Coronary artery (tissue), 2 donors: ENCODE results near the gene MTSS2.

ENCODE experiments used
- DNase-seq: peaks from one replicate; pipeline ENCODE4 v3.0.0-alpha.2; 2017; ENCODE audit warnings: low spot score
- H3K27ac ChIP-seq, 2 donors: fragments of 200-600 bp; sonication (generic); one replicate each; pipeline ENCODE4 v1.5.1; 2016 to 2019
- H3K4me3 ChIP-seq: fragments of 200-600 bp; sonication (generic); 2 replicates; pipeline ENCODE4 v1.5.1; 2016; ENCODE audit warnings: mild to moderate bottlenecking, moderate library complexity
- CTCF ChIP-seq: fragments of 200-600 bp; sonication (generic); IDR thresholded peaks from one replicate; pipeline ENCODE4 v1.5.1; 2019; ENCODE audit warnings: antibody characterized with exemption

Gene MTSS2, protein sequence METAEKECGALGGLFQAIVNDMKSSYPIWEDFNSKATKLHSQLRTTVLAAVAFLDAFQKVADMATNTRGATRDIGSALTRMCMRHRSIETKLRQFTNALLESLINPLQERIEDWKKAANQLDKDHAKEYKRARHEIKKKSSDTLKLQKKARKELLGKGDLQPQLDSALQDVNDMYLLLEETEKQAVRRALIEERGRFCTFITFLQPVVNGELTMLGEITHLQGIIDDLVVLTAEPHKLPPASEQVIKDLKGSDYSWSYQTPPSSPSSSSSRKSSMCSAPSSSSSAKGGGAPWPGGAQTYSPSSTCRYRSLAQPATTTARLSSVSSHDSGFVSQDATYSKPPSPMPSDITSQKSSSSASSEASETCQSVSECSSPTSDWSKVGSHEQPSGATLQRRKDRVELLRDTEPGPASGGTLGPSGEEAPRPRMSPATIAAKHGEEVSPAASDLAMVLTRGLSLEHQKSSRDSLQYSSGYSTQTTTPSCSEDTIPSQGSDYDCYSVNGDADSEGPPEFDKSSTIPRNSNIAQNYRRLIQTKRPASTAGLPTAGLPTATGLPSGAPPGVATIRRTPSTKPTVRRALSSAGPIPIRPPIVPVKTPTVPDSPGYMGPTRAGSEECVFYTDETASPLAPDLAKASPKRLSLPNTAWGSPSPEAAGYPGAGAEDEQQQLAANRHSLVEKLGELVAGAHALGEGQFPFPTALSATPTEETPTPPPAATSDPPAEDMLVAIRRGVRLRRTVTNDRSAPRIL

DNA sequence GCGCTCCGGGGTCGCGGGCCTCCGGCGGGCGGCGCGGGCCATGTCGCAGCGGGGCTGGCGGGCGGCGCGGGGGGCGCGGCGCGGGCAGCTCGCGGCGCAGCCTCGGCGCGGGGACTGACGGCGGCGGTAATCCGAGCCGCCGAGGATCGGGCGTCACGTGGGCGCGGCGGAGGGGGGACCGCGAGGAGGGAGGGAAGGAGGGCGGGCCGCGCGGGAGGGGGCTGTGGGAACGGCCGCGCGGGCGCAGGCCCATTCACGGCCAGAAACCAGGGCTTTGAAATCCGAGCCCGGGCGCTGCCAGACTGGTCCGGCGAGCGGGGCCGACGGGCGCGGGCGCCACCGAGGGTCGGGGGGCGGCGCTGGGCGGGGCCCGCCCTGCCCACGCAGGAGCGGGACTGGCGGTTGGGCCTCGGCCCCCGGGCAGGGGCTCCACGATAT is at the start of gene MTSS2:
MTSS2 (minus strand) TSS at position 116 of the 438 bp plus-strand sequence. CDS start 262 bp downstream, outside the sequence.
- no peak for TF ChIP-seq CTCF
- Histone ChIP-seq H3K4me3 (peak within 1 kb of the TSS; percentile 86), H3K27ac (peak within 1 kb of the TSS; percentile 96 to 100)
- no peak for DNase-seq

- peak overlapping the region; percentile 58 to 93 for H3K27ac ChIP-seq
- H3K4me3 ChIP-seq, result no peak overlapping the region
- no peak for DNase-seq
- no peak for TF ChIP-seq CTCF
Observed at GRCh38 chr16:70735141-70735979, 49.5 kb upstream of the MTSS2 start.

DNA sequence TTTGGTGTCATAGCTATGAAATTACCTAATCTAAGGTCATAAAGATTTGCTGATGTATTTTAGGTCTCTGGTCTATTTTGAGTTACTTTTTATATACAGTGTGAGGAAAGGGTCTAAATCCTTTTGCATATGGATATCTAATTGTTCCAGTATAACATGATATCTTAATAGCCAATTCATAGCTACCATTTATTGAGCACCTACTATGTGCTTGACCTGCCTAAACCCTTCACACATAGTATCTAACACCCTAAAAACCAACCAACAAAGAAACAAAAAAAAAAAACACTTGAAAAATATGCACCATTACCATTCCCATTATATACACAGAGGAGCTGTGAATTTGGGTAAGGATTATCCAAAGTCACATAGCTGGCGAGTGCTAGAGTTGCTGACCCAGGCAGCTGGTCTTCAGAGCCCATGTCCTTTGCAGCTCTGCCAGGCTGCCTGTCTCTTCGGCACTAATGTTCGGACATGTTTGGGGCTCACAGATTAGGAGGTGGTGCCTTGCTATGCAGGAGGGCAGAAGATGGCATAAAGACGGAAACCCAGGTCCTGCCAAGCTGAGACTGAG is 48.8 kb upstream of the MTSS2 start:
- no peak for TF ChIP-seq CTCF
- Histone ChIP-seq H3K4me3 (no peak overlapping the region), H3K27ac (peak overlapping the region in 1 of 2 donors; percentile 93)
- no peak for DNase-seq

DNA sequence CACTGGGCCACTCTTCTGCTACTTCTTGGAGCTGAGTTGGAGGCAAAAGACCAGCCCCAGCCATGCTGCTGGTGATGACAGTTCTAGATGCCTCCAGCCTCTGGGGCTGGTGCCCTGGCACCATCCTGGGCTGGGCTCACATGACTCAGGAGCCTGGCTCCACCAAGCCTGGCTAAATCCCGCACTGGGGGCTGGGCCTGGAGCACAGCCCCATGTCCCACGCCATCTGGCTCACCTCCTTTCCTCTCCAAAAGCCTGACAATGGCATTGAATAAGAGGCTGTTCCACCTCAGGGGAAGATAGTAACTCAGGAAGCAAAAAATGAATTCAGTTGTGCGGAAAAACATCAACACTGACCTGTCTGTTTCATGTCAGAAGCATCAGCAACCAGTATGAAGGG is 45.1 kb upstream of the MTSS2 start:
- no peak overlapping the region for H3K27ac ChIP-seq
- no peak overlapping the region for H3K4me3 ChIP-seq
- no peak for TF ChIP-seq CTCF
- no peak for DNase-seq

DNA sequence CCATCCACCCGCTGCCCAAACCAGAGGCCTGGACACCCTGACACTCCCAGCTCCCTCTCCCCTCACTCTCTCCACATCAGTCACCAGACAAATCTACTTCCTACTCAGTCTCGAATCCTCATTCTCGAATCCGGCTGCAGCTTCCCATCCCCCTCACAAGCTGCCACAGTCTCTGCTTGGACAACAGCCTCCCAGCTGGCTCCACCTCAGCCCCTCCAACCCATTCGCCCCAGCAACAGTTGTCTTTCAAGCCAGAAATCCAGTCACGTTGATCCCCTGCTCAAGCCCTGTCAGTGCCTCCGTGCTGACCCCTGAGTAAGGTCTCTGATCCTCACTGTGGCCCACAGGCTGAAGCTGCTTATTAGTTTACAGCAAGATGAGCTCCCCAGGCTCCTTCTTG is 44.2 kb upstream of the MTSS2 start:
- Histone ChIP-seq H3K27ac (no peak overlapping the region), H3K4me3 (no peak overlapping the region)
- TF ChIP-seq CTCF, result no peak
- no peak for DNase-seq

GRCh38 chr16:70729292-70729691 is 43.4 kb upstream of the MTSS2 start:
- no peak overlapping the region for H3K4me3 ChIP-seq
- no peak overlapping the region for H3K27ac ChIP-seq
- no peak for TF ChIP-seq CTCF

More at GRCh38 chr16:70729292-70729691, 43.4 kb upstream of the MTSS2 start:
- DNase-seq, result no peak
